ENCODE data around the gene SLC27A2. TPM values are rescaled to one million over a fixed set of nuclear protein-coding genes. Genes with fewer than 3 reads are reported as not detected.

Gene SLC27A2
- total RNA-seq, 1 donor from 2014 or later: 0.86 TPM

DNA sequence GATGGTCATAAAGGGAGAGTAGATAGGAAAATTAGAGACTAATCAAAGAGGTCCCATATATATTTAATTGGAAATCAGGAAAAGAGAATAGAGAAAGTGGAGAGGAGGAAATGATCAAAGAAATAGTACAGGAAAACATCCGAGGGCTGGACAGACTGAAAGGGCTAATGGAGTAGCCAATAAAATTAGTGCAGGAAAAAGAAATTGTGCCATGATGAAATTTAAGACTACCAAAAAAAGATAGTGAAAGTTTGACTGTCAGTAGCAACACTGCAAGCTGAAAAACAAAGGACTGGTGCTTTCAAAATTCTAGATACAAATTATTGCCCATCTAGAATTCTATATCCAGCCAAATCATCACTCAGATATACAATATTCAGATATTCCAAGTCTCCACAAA lies 36.3 kb downstream of the SLC27A2 start:
- Mint-ChIP-seq H3K27me3 (ENCODE audit: low read depth) (peaks cover 4% of the 10 kb centered on the region), H3K36me3 (ENCODE audit: low read depth) (no peaks in the 10 kb centered on the region), H3K4me3 (no peak overlapping the region), H3K9me3 (peaks cover 14% of the 10 kb centered on the region), H3K4me1 (peaks cover 12% of the 10 kb centered on the region), H3K27ac (ENCODE audit: unreplicated experiment) (peak overlapping the region; percentile 1)
- DNase-seq (ENCODE audit: low read depth, low spot score): no peak
- TF ChIP-seq, protein P1, sequence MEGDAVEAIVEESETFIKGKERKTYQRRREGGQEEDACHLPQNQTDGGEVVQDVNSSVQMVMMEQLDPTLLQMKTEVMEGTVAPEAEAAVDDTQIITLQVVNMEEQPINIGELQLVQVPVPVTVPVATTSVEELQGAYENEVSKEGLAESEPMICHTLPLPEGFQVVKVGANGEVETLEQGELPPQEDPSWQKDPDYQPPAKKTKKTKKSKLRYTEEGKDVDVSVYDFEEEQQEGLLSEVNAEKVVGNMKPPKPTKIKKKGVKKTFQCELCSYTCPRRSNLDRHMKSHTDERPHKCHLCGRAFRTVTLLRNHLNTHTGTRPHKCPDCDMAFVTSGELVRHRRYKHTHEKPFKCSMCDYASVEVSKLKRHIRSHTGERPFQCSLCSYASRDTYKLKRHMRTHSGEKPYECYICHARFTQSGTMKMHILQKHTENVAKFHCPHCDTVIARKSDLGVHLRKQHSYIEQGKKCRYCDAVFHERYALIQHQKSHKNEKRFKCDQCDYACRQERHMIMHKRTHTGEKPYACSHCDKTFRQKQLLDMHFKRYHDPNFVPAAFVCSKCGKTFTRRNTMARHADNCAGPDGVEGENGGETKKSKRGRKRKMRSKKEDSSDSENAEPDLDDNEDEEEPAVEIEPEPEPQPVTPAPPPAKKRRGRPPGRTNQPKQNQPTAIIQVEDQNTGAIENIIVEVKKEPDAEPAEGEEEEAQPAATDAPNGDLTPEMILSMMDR (conservative IDR thresholded peaks at IDR 0.05): no peak

DNA sequence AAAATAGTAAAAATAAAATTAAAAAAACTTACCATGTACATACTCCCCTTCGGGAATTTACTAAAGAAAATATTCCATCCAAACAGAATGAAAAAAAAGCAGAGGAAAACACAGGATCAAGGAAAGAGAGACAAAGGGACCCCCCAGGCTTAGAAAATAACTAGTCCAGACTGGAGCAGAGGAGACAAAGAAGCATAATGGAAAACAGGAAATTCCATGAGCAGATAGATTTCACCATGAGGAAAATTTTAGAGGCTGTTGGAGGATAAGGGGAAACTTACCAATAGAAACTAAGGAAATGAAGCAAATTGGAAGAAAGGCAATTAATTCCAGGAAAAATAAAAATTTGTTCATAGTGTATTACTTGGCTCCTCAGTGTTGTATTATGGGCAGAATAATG lies 36.7 kb downstream of the SLC27A2 start:
- no peak overlapping the region for H3K27ac Mint-ChIP-seq (ENCODE audit: unreplicated experiment)

DNA sequence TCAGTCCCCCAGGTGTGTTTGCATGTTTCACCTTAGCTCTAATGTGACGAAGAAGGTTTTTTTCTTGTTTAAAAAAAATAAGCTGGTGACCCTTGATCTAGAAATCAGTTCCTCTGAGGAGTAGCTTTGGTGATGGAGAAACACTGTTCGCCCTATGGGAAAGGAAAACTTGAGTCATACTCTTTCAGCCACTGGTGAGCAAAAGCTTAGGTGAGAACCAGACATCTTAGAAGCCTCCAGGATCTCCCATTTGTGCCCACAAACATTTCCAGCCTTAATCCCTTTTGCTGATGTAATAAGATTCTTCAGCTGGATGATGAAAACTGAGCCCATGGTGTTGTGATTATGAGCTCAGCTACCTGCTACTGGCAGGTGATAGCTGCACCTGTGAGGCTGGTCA lies 37.8 kb downstream of the SLC27A2 start:
- Mint-ChIP-seq H3K27me3 (ENCODE audit: low read depth) (peaks cover 4% of the 10 kb centered on the region), H3K27ac (ENCODE audit: unreplicated experiment) (no peak overlapping the region), H3K9me3 (peaks cover 11% of the 10 kb centered on the region), H3K4me3 (no peak overlapping the region), H3K4me1 (peaks cover 12% of the 10 kb centered on the region), H3K36me3 (ENCODE audit: low read depth) (no peaks in the 10 kb centered on the region)
- no peak for DNase-seq (ENCODE audit: low read depth, low spot score)
- TF ChIP-seq, protein P1 (conservative IDR thresholded peaks at IDR 0.05): no peak

More for the DNA sequence above, 36.7 kb downstream of the SLC27A2 start:
- no peak for DNase-seq (ENCODE audit: low read depth, low spot score)
- H3K36me3 Mint-ChIP-seq (ENCODE audit: low read depth): no peaks in the 10 kb centered on the region
- no peak overlapping the region for H3K4me3 Mint-ChIP-seq
- peaks cover 4% of the 10 kb centered on the region for H3K27me3 Mint-ChIP-seq (ENCODE audit: low read depth)
- H3K4me1 Mint-ChIP-seq: peaks cover 12% of the 10 kb centered on the region
- H3K9me3 Mint-ChIP-seq: peaks cover 14% of the 10 kb centered on the region
- TF ChIP-seq, protein P1 (conservative IDR thresholded peaks at IDR 0.05): no peak

DNA sequence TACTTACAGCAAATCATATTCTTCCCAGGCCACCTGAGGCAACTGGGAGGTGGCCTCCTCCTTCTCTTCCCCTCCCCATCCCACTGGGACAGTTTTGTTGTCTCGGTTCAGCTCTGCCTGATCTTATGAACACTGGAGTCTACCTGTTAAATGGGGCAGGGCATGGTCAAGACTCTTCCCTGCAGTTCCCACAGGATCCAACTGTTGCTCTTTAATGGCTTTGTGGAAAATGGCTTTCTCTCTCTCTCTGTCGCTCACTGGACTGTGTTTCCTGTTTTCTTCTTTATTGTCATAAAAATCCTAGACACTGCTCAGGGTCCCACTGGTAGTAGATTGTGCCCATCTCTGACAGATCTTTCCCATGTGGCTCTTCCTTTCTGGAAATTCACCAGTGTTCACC lies 40.2 kb downstream of the SLC27A2 start:
- Mint-ChIP-seq H3K4me3 (no peak overlapping the region), H3K9me3 (no peaks in the 10 kb centered on the region), H3K36me3 (ENCODE audit: low read depth) (no peaks in the 10 kb centered on the region), H3K4me1 (peaks cover 12% of the 10 kb centered on the region), H3K27ac (ENCODE audit: unreplicated experiment) (no peak overlapping the region), H3K27me3 (ENCODE audit: low read depth) (no peaks in the 10 kb centered on the region)
- TF ChIP-seq, protein P1 (conservative IDR thresholded peaks at IDR 0.05): no peak
- DNase-seq (ENCODE audit: low read depth, low spot score): no peak

DNA sequence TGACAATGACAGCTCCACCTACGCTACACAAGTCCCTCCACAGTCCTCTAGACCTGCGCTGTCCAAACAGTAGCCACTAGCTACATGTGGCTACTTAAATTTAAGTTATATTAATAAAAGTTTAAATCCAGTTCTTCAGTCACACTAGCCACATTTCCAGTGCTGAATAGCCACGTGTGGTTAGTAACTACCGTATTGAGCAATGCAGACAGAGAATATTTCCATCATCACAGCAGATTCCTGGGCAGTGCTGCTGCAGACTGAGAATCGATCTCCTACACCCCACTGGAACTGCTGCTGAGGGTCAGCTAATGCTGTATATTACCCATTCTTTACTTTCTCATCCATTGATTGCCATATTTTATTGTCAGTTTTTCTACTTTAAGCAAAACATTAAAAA lies 42.6 kb downstream of the SLC27A2 start:
- TF ChIP-seq, protein P1 (conservative IDR thresholded peaks at IDR 0.05): no peak
- no peak overlapping the region for H3K27ac Mint-ChIP-seq (ENCODE audit: unreplicated experiment)
- no peak for DNase-seq (ENCODE audit: low read depth, low spot score)
- no peaks in the 10 kb centered on the region for H3K36me3 Mint-ChIP-seq (ENCODE audit: low read depth)
- no peak overlapping the region for H3K4me3 Mint-ChIP-seq
- no peaks in the 10 kb centered on the region for H3K27me3 Mint-ChIP-seq (ENCODE audit: low read depth)
- no peaks in the 10 kb centered on the region for H3K9me3 Mint-ChIP-seq
- H3K4me1 Mint-ChIP-seq: peaks cover 3% of the 10 kb centered on the region

DNA sequence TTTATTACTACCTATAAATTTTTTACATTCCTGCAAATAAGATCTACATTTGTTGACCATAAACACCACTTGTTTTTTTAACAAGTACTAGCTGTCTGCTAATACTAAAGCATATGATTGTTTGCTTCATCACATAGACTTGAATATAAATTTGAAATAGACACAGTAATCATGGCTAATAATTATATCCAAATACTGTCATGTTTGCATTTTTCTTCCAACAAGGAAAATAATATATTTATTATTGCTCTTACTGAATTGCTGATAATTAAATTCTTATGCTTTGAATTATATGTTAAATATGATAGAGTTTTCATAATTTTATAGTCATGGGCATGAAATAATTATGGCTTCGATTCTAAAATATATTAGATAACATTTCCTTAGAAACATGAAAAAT lies 43.1 kb downstream of the SLC27A2 start:
- H3K4me3 Mint-ChIP-seq: no peak overlapping the region
- no peaks in the 10 kb centered on the region for H3K27me3 Mint-ChIP-seq (ENCODE audit: low read depth)
- peaks cover 3% of the 10 kb centered on the region for H3K4me1 Mint-ChIP-seq
- TF ChIP-seq, protein P1 (conservative IDR thresholded peaks at IDR 0.05): no peak
- no peak for DNase-seq (ENCODE audit: low read depth, low spot score)
- H3K27ac Mint-ChIP-seq (ENCODE audit: unreplicated experiment): no peak overlapping the region
- H3K9me3 Mint-ChIP-seq: no peaks in the 10 kb centered on the region
- H3K36me3 Mint-ChIP-seq (ENCODE audit: low read depth): no peaks in the 10 kb centered on the region

Data from neural crest cell (in vitro differentiated cells).